ENCODE data around the gene LY9. TPM values are rescaled to one million over a fixed set of nuclear protein-coding genes. Genes with fewer than 3 reads are reported as not detected.

The LY9 gene
- total RNA-seq, 1 experiment from 2014 or later: not detected

DNA sequence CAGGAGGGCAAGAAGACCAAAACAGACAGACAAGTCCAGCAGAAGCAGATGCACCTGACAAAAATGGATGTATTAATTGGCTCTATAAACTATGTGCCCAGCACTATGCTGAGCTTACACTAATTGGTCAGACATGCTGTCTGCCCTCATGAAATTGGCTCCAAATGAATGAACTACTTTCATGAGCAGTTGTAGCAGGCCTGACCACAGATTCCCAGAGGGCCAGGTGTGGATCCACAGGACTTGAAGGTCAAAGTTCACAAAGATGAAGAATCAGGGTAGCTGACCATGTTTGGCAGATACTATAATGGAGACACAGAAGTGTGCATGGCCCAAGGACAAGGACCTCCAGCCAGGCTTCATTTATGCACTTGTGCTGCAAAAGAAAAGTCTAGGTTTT is 42.4 kb upstream of the LY9 start:
- Histone ChIP-seq H3K4me2 (ENCODE audit: insufficient read depth, insufficient read length, low read length) (no peak overlapping the region), H2BK5ac (ENCODE audit: insufficient read length, low read length) (no peak overlapping the region), H3K27ac (ENCODE audit: insufficient read length, low read depth, low read length) (no peak overlapping the region), H4K8ac (replicated peaks; ENCODE audit: insufficient read length, low read depth, low read length) (no peak overlapping the region), H3K23ac (ENCODE audit: insufficient read length, low read depth, low read length) (no peak overlapping the region), H2BK20ac (ENCODE audit: low read depth, low read length, poor library complexity, severe bottlenecking) (no peak overlapping the region), H3K56ac (ENCODE audit: insufficient read length, low read depth, low read length) (no peak overlapping the region), H4K91ac (ENCODE audit: insufficient read length, low read depth, low read length) (no peak overlapping the region), H3K14ac (ENCODE audit: insufficient read depth, low read length) (no peak overlapping the region), H3K4ac (ENCODE audit: low read depth, low read length) (no peak overlapping the region), H3K9me3 (ENCODE audit: control insufficient read depth, low read depth, low read length) (no peaks in the 10 kb centered on the region), H2BK12ac (ENCODE audit: insufficient read length, low read depth, low read length) (no peak overlapping the region), H2BK15ac (ENCODE audit: low read depth, low read length) (no peak overlapping the region), H3K18ac (ENCODE audit: insufficient read length, low read depth, low read length) (no peak overlapping the region), H4K5ac (ENCODE audit: insufficient read length, low read depth, low read length) (no peak overlapping the region), H3K4me1 (ENCODE audit: insufficient read depth, low read length) (no peaks in the 10 kb centered on the region), H3K79me2 (ENCODE audit: insufficient read depth, low read length) (no peaks in the 10 kb centered on the region), H3K23me2 (ENCODE audit: insufficient read length, low read depth, low read length, poor library complexity, severe bottlenecking) (no peaks in the 10 kb centered on the region), H2AK5ac (ENCODE audit: insufficient read length, low read length) (no peak overlapping the region), H4K20me1 (ENCODE audit: control insufficient read depth, insufficient read depth, insufficient read length) (no peaks in the 10 kb centered on the region), H3K27me3 (ENCODE audit: insufficient read depth, low read length) (no peaks in the 10 kb centered on the region), H2AFZ (ENCODE audit: low read length) (no peak overlapping the region), H3T11ph (ENCODE audit: low read length) (no peak overlapping the region), H3K9ac (ENCODE audit: extremely low read depth, insufficient read length, low read length) (no peak overlapping the region), H3K79me1 (ENCODE audit: insufficient read depth, low read depth, low read length, poor library complexity, severe bottlenecking) (no peaks in the 10 kb centered on the region), H2BK120ac (ENCODE audit: low read depth, low read length, poor library complexity, severe bottlenecking) (no peak overlapping the region)
- DNase-seq: no peak
- peaks cover 3% of the 10 kb centered on the region; the same call in 1 of the 2 replicates for H3K27me3 Mint-ChIP-seq (ENCODE audit: low read depth)
- H3K4me3 Mint-ChIP-seq: no peak overlapping the region
- H3K27ac Mint-ChIP-seq: no peak overlapping the region
- TF ChIP-seq CTCF (conservative IDR thresholded peaks at IDR 0.05): no peak
- no peaks in the 10 kb centered on the region for H3K4me1 Mint-ChIP-seq
- H3K36me3 Mint-ChIP-seq (ENCODE audit: insufficient read depth in 1 of 3, low read depth in 3 of 3): no peaks in the 10 kb centered on the region
- H3K9me3 Mint-ChIP-seq: no peaks in the 10 kb centered on the region
